KOPT-K1 (cell line): ENCODE measurements around the gene INTS13.
"Not testable (repeated sequence)": the region's sequence is repeated elsewhere in the genome, so short reads cannot be mapped to it uniquely, and the experiment has no call there.

Experiments
- H3K27ac ChIP-seq: fragments of 200-600 bp; sonication (generic); 2 replicates; pipeline ENCODE4 v1.5.1; 2016; ENCODE audit warnings: antibody characterized with exemption, mild to moderate bottlenecking, low read depth, low read length; ENCODE audit not compliant: poor library complexity, severe bottlenecking
- H3K36me3 ChIP-seq: fragments of 200-600 bp; sonication (generic); 2 replicates; pipeline ENCODE4 v1.5.1; 2017; ENCODE audit warnings: antibody characterized with exemption, mild to moderate bottlenecking, low read length, moderate library complexity; ENCODE audit not compliant: insufficient read depth
- H3K9me3 ChIP-seq: fragments of 200-600 bp; sonication (generic); 2 replicates; pipeline ENCODE4 v1.5.1; 2017; ENCODE audit warnings: antibody characterized with exemption, low read length, mild to moderate bottlenecking; ENCODE audit not compliant: insufficient read depth, poor library complexity, severe bottlenecking

The INTS13 gene

DNA sequence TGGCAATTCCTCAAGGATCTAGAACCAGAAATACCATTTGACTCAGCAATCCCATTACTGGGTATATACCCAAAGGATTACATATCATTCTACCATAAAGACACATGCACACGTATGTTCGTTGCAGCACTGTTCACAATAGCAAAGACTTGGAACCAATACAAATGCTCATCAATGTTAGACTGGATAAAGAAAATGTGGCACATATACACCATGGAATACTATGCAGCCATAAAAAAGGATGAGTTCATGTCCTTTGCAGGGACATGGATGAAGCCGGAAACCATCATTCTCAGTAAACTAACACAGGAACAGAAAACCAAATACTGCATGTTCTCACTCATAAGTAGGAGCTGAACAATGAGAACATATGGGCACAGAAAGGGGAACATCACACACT, 34.4 kb downstream of the INTS13 start:
- H3K36me3 ChIP-seq = peaks cover 92% of the 10 kb centered on the region
- peaks cover 13% of the 10 kb centered on the region for H3K9me3 ChIP-seq
- H3K27ac ChIP-seq = not testable (repeated sequence)

DNA sequence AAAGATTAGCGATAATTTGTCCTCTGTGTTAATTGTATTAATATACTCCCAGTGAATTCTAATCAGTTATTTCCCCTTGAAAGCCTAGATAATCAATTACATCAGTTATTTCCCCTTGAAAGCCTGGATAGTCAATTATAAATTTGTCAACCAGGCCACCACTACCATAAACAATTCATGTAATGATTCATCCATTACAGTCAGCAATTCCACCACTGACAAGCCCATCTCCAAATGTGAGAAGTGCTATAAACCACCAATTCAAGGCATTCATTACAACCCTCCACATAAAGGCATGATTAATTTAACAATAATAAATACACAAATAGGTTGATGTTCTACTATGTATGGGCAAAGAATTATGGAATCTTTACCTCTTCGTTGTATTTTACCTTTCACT, 40.9 kb downstream of the INTS13 start:
- Histone ChIP-seq H3K27ac (no peak overlapping the region), H3K36me3 (peaks cover 72% of the 10 kb centered on the region), H3K9me3 (no peaks in the 10 kb centered on the region)

- Histone ChIP-seq H3K27ac (no peak overlapping the region), H3K9me3 (no peaks in the 10 kb centered on the region), H3K36me3 (peaks cover 71% of the 10 kb centered on the region)
These were observed 42.1 kb downstream of the INTS13 start for GRCh38 chr12:26895672-26896071.

- no peak overlapping the region for H3K27ac ChIP-seq
- no peaks in the 10 kb centered on the region for H3K9me3 ChIP-seq
- H3K36me3 ChIP-seq = peaks cover 39% of the 10 kb centered on the region
These were observed 46.1 kb downstream of the INTS13 start for GRCh38 chr12:26891704-26892103.

GRCh38 chr12:26890784-26891183, 47.0 kb downstream of the INTS13 start:
- no peak overlapping the region for H3K27ac ChIP-seq
- H3K36me3 ChIP-seq = peaks cover 30% of the 10 kb centered on the region
- no peaks in the 10 kb centered on the region for H3K9me3 ChIP-seq

- Histone ChIP-seq H3K27ac (peak overlapping the region; percentile 52), H3K9me3 (no peaks in the 10 kb centered on the region), H3K36me3 (no peaks in the 10 kb centered on the region)
These were observed 52.8 kb downstream of the INTS13 start for GRCh38 chr12:26884765-26885576.

GRCh38 chr12:26880625-26881024, 57.2 kb downstream of the INTS13 start:
- Histone ChIP-seq H3K36me3 (no peaks in the 10 kb centered on the region), H3K27ac (no peak overlapping the region), H3K9me3 (no peaks in the 10 kb centered on the region)

DNA sequence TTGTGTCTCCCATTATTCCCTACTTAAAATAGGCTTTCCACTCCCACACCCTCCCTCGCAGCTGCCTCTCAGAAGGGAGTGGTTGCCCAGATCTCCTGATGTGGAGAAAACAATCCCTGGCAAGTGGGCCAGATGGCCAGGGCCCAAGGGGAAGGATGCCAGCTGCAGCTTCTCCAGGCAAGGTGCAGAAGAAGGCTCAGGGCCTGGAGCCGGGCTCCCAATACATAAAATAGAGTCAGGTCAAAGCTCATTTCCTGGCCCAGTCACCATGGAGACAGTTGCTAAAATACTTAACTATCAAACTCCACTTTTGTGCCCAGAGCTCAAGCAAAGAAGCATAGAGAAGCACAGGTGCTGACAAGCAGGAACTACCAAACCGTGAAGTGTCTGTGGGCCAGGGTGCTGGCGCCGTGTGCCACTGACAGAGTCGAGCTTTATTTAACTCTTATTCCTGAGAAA, 59.1 kb downstream of the INTS13 start:
- H3K27ac ChIP-seq = peak overlapping the region; percentile 12
- H3K36me3 ChIP-seq = no peaks in the 10 kb centered on the region
- H3K9me3 ChIP-seq = no peaks in the 10 kb centered on the region

DNA sequence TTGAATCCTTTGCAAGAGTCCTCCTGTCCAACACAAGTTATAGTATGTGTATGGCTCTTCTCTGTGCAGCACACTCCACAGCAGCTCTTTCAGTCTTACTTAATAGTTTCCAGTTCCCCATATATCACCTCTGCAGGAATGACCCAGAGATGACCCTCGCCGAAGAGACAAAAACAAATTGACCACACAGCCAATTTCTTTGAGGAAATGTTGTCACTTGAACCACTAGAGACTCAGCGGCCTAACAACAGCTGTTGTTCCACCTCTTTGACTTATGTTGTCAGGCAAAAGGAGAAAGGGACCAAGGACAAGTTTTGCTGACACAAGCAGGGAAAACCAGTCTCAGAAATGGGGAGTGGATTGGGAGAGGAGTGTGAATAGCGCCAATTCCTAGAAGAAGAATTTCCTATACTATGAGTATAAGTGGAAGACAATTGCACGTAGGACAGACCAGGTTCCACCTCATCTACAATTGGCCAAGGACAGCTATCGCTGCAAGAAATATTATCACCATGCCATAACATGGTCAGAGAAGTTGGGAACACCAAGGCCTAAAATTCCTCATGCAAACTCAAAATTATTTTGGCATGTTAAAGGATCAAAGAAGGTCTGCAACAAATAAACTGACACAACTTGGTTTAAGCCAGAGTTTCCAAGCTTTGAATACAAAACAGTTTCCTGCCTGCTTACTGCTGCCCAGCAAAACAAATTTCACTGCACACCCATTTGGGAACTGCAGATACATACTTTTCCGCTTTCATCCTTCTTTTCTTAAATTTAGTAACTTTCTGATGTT, 63.1 kb downstream of the INTS13 start:
- H3K27ac ChIP-seq = no peak overlapping the region
- no peaks in the 10 kb centered on the region for H3K36me3 ChIP-seq
- H3K9me3 ChIP-seq = no peaks in the 10 kb centered on the region

DNA sequence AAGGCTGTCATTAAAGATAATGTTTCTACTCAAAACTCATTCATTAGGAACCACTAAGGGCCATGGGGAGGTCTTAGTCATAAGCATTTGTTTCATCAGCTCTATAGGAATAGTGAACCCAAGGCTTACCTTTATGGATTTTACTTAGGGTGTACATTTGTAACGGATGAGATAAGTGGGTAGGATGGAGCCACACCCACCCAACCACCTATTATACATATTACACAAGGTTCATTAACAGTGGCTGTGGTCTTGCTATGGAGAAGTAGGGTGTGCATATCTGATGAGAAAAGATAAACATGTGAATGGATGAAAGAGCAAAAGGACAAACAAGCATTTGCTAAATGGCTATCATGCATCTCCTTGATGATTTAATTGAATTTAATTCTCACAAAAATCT, 65.2 kb downstream of the INTS13 start:
- Histone ChIP-seq H3K36me3 (no peaks in the 10 kb centered on the region), H3K9me3 (no peaks in the 10 kb centered on the region), H3K27ac (no peak overlapping the region)

GRCh38 chr12:26871985-26872384, 65.8 kb downstream of the INTS13 start:
- peak overlapping the region; percentile 3 for H3K27ac ChIP-seq

DNA sequence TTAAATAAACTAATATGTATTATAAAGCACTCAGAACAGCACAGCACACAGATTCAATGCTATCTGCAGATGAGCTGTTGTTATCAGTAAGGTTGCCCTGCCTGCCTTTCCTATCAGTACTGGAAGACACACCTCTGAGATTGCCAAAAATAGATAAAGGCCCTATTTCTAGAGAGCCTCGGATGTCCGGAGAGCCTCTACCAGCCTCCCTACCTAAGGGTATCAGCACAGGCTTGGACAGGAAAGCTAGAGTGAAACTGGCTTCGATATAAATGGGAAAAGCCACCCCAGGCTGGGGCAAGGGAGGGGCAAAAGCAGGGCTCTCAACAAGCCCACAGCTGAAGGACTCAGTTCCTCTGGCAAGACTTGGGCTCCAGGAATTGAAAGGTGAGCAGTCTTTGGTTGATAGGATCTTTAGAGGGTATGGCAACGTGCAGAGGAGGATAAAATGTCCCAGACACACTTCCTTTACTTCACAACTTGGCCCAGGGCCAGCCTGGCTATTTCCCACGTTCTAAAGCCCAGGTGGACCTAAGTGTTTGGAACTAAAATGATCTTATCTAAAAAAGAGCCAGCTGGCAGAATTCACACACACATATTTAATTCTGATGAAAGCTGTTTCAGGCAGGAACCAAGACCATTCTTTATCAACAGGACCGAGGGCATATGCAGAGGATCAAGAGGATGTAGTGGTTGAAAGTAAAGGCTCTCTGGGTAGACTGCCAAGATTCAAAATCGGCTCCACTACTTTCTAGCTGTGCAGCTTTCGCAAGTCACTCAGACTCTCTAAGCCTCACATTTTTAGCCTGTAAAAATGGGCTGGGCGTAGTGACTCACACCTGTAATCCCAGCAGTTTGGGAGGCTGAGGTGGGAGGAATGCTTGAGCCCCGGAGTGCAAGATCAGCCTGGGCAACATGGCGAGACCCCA, 67.0 kb downstream of the INTS13 start:
- no peaks in the 10 kb centered on the region for H3K9me3 ChIP-seq
- no peaks in the 10 kb centered on the region for H3K36me3 ChIP-seq
- H3K27ac ChIP-seq = peak overlapping the region; percentile 85

More at GRCh38 chr12:26871985-26872384, 65.8 kb downstream of the INTS13 start:
- Histone ChIP-seq H3K9me3 (no peaks in the 10 kb centered on the region), H3K36me3 (no peaks in the 10 kb centered on the region)

GRCh38 chr12:26869908-26870459, 67.8 kb downstream of the INTS13 start:
- H3K27ac ChIP-seq = peak overlapping the region; percentile 85
- H3K9me3 ChIP-seq = no peaks in the 10 kb centered on the region
- H3K36me3 ChIP-seq = no peaks in the 10 kb centered on the region

DNA sequence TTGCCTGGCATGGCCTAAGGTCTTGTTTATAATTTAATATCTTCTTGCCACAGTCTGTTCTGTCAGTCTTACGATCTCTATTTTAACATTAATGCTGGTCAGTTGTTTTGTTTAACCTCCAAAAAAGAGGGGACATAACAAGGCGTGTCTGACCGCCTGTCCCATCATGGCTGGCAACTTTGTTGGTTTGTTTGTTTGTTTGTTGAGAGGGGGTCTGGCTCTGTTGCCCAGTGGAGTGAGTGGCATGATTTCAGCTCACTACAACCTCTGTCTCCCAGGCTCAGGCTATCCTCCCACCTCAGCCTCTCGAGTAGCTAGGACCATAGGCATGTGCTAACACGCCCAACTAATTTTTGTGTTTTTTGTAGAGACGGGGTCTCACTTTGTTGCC, 68.7 kb downstream of the INTS13 start:
- H3K9me3 ChIP-seq = no peaks in the 10 kb centered on the region
- H3K27ac ChIP-seq = peak overlapping the region; percentile 85
- no peaks in the 10 kb centered on the region for H3K36me3 ChIP-seq
